ENCODE measurements around the gene WDR88. TPM values are rescaled to one million over a fixed set of nuclear protein-coding genes. Genes with fewer than 3 reads are reported as not detected.

The WDR88 gene
- total and polyA plus RNA-seq, 2 of the 8 experiments (the other 6 are each of a cell fraction or from before 2014, with no cell fraction given): not detected

GRCh38 chr19:33203529-33203928, 71.6 kb downstream of the WDR88 start:
- ChIA-PET POLR2A (ENCODE audit: partially characterized antibody) (interaction anchor here (1.2 to 1.4 kb wide), 2 partner anchors 9 to 12 kb away, joined by 3 to 4 read pairs; no protein-coding TSS in a partner anchor), CTCF (ENCODE audit: partially characterized antibody) (interaction anchor here (0.6 to 1.0 kb wide), 5 partner anchors 11 to 25 kb away, joined by 3 to 4 read pairs (median 3); no protein-coding TSS in a partner anchor)
- H4K91ac ChIP-seq (replicated peaks; ENCODE audit: insufficient read length, low read length): no peak overlapping the region
- H3K9ac ChIP-seq (replicated peaks in 1 of 4; ENCODE audit: extremely low read depth in 1 of 4, low read depth in 3 of 4, low read length in 3 of 4): no peak overlapping the region
- H3K4me1 ChIP-seq (replicated peaks in 1 of 4; ENCODE audit: control insufficient read depth in 3 of 4, insufficient read depth in 4 of 4, low read length in 3 of 4): no peaks in the 10 kb centered on the region
- peaks cover 3% of the 10 kb centered on the region; the same call in 1 of the 2 replicates for H3K79me1 ChIP-seq (ENCODE audit: low read depth, low read length)
- H4K20me1 ChIP-seq (replicated peaks in 1 of 2; ENCODE audit: control insufficient read depth in 1 of 2, insufficient read depth in 2 of 2, low read length in 2 of 2): peaks cover 4 to 7% of the 10 kb centered on the region in 2 experiments
- H2BK12ac ChIP-seq (ENCODE audit: low read depth, low read length): no peak overlapping the region
- no peak overlapping the region for H3K4me3 ChIP-seq (ENCODE audit: extremely low read depth in 1 of 4, insufficient read depth in 2 of 4, low read depth in 3 of 4, low read length in 4 of 4)
- H4K8ac ChIP-seq (ENCODE audit: extremely low read depth, insufficient read depth, low read length): no peak overlapping the region
- no peaks in the 10 kb centered on the region for H3K27me3 ChIP-seq (replicated peaks in 1 of 4; ENCODE audit: control insufficient read depth in 3 of 4, extremely low read depth in 1 of 4, insufficient read depth in 3 of 4, low read length in 3 of 4)
- peaks cover 0 to 28% (median 2%) of the 10 kb centered on the region in 4 experiments; a peak in 4 of 8 replicates for H3K36me3 ChIP-seq (ENCODE audit: control insufficient read depth in 2 of 4, insufficient read depth in 4 of 4, low read length in 3 of 4)
- no peak overlapping the region for H2BK15ac ChIP-seq (ENCODE audit: low read length)
- H2BK20ac ChIP-seq (ENCODE audit: low read length): no peak overlapping the region
- no peaks in the 10 kb centered on the region for H3K23me2 ChIP-seq (ENCODE audit: low read depth, low read length)
- H3K23ac ChIP-seq (ENCODE audit: insufficient read length): no peak overlapping the region
- H3K56ac ChIP-seq (replicated peaks; ENCODE audit: insufficient read length, low read depth, low read length): no peak overlapping the region
- no peak overlapping the region for H3K14ac ChIP-seq (ENCODE audit: insufficient read length)
- 90% methylated on average over 6 of the region's 6 CpGs; no CpG with 5 or more reads in 1 of the 2 experiments for whole genome bisulfite sequencing, 2 experiments (ENCODE audit: extremely low coverage in 1 of 2, insufficient coverage in 1 of 2, insufficient read length in 1 of 2, insufficient replicate concordance in 2 of 2, low coverage in 1 of 2, low lambda C conversion rate in 2 of 2, missing lambda C conversion rate in 1 of 2)
- H3K27ac ChIP-seq (ENCODE audit: low read depth, low read length): no peak overlapping the region
- no peak overlapping the region for H4K5ac ChIP-seq (ENCODE audit: insufficient read length, low read depth, low read length)
- H2AK5ac ChIP-seq (ENCODE audit: low read depth, low read length): no peak overlapping the region
- no peak overlapping the region for H2BK120ac ChIP-seq (replicated peaks; ENCODE audit: low read depth, low read length)
- no peak overlapping the region for H3K18ac ChIP-seq (ENCODE audit: extremely low read depth, low read length)
- FAIRE-seq (no peak), DNase-seq (ENCODE audit: low read depth in 1 of 2, low spot score in 2 of 2) (no peak)
- no peak overlapping the region for H3K4ac ChIP-seq (replicated peaks; ENCODE audit: insufficient read length, low read depth, low read length)
- no peak overlapping the region; the same call in 1 of the 2 replicates for H2BK5ac ChIP-seq (ENCODE audit: low read depth, low read length)
- H3K9me3 ChIP-seq (ENCODE audit: insufficient read depth in 2 of 2, low read depth in 1 of 2, low read length in 1 of 2): no peaks in the 10 kb centered on the region
- TF ChIP-seq ZNF274 (IDR thresholded peaks at IDR 0.05; ENCODE audit: borderline replicate concordance, extremely low read depth, low read length) (no peak), POU5F1 (IDR thresholded peaks at IDR 0.05; ENCODE audit: low read depth, low read length) (no peak), MAFK (IDR thresholded peaks at IDR 0.05; ENCODE audit: low read depth, low read length) (no peak), SRF (IDR thresholded peaks at IDR 0.05; ENCODE audit: low read depth, low read length) (no peak), KDM5A (IDR thresholded peaks at IDR 0.05; ENCODE audit: low read length) (no peak), CBX8 (IDR thresholded peaks at IDR 0.05; ENCODE audit: borderline replicate concordance, low read depth, low read length) (no peak), SP4 (IDR thresholded peaks at IDR 0.05; ENCODE audit: low read length) (no peak)
- TF ChIP-seq, protein P1, sequence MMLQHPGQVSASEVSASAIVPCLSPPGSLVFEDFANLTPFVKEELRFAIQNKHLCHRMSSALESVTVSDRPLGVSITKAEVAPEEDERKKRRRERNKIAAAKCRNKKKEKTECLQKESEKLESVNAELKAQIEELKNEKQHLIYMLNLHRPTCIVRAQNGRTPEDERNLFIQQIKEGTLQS (IDR thresholded peaks at IDR 0.05; ENCODE audit: insufficient read depth, low read depth, low read length): no peak
- no peak overlapping the region for H3K4me2 ChIP-seq (ENCODE audit: insufficient read depth in 1 of 2, low read depth in 2 of 2, low read length in 2 of 2)
- H3K79me2 ChIP-seq (ENCODE audit: control insufficient read depth in 1 of 2, insufficient read depth in 2 of 2, low read length in 2 of 2): no peaks in the 10 kb centered on the region
- H2AFZ ChIP-seq (ENCODE audit: low read length): no peak overlapping the region

All from H1 (cell line).